ENCODE data around the gene HNRNPA1L2. TPM values are rescaled to one million over a fixed set of nuclear protein-coding genes. Genes with fewer than 3 reads are reported as not detected.

HNRNPA1L2 gene
- total RNA-seq, 1 experiment from 2014 or later: 2.6 TPM

GRCh38 chr13:52646967-52647366, 4.7 kb downstream of the HNRNPA1L2 start:
- no peak for DNase-seq (ENCODE audit: low read depth)

- DNase-seq (ENCODE audit: low read depth): no peak
Measured at GRCh38 chr13:52650731-52651130, 8.5 kb downstream of the HNRNPA1L2 start.

GRCh38 chr13:52651897-52652195, 9.6 kb downstream of the HNRNPA1L2 start:
- DNase-seq (ENCODE audit: low read depth): no peak

GRCh38 chr13:52652196-52652979, 10.2 kb downstream of the HNRNPA1L2 start, which contains the start of gene SUGT1:
Gene SUGT1, plus strand, starts transcription at chr13:52652836. Its CDS starts 85 bp downstream, at chr13:52652921.
- DNase-seq (ENCODE audit: low read depth): peak; percentile 96

GRCh38 chr13:52652980-52653303, 10.7 kb downstream of the HNRNPA1L2 start:
- no peak for DNase-seq (ENCODE audit: low read depth)

- DNase-seq (ENCODE audit: low read depth): no peak
Measured at GRCh38 chr13:52659340-52659739, 17.1 kb downstream of the HNRNPA1L2 start.

- no peak for DNase-seq (ENCODE audit: low read depth)
Measured at GRCh38 chr13:52664272-52664671, 22.0 kb downstream of the HNRNPA1L2 start.

- peak; percentile 33 for DNase-seq (ENCODE audit: low read depth)
Measured at GRCh38 chr13:52665325-52665724, 23.1 kb downstream of the HNRNPA1L2 start.

- DNase-seq (ENCODE audit: low read depth): no peak
Measured at GRCh38 chr13:52669677-52670076, 27.4 kb downstream of the HNRNPA1L2 start.

- no peak for DNase-seq (ENCODE audit: low read depth)
Measured at GRCh38 chr13:52670726-52671125, 28.5 kb downstream of the HNRNPA1L2 start.

- no peak for DNase-seq (ENCODE audit: low read depth)
Measured at GRCh38 chr13:52673465-52673864, 31.2 kb downstream of the HNRNPA1L2 start.

- DNase-seq (ENCODE audit: low read depth): no peak
Measured at GRCh38 chr13:52677823-52678222, 35.6 kb downstream of the HNRNPA1L2 start.

- DNase-seq (ENCODE audit: low read depth): peak; percentile 22
Measured at GRCh38 chr13:52685806-52686205, 43.6 kb downstream of the HNRNPA1L2 start.

- peak; percentile 33 for DNase-seq (ENCODE audit: low read depth)
Measured at GRCh38 chr13:52686376-52686775, 44.1 kb downstream of the HNRNPA1L2 start.

Other genes with a start within 250 kb of the HNRNPA1L2 start
- gene THSD1, start 236.3 kb upstream of the HNRNPA1L2 start, total RNA-seq (2014; rRNA removed; shearing (Covaris generic)): 2.8 and 3.4 TPM in 2 replicates
- 11.8 and 21.3 TPM in 2 replicates for gene VPS36, start 191.8 kb upstream of the HNRNPA1L2 start, total RNA-seq (2014; rRNA removed; shearing (Covaris generic))
- gene CKAP2, start 187.0 kb upstream of the HNRNPA1L2 start, total RNA-seq (2014; rRNA removed; shearing (Covaris generic)): 52.2 and 72.0 TPM in 2 replicates
- gene SUGT1, start 10.4 kb downstream of the HNRNPA1L2 start, total RNA-seq (2014; rRNA removed; shearing (Covaris generic)): 26.1 and 29.3 TPM in 2 replicates
- not detected in 2 replicates for gene CNMD, start 97.4 kb downstream of the HNRNPA1L2 start, total RNA-seq (2014; rRNA removed; shearing (Covaris generic))
- gene PCDH8, start 206.2 kb downstream of the HNRNPA1L2 start, total RNA-seq (2014; rRNA removed; shearing (Covaris generic)): not detected in 2 replicates